ENCODE data around the gene PES1.
"Not testable (repeated sequence)": the region's sequence is repeated elsewhere in the genome, so short reads cannot be mapped to it uniquely, and the experiment has no call there.

The PES1 gene

GRCh38 chr22:30574095-30574981 lies 17.4 kb downstream of the PES1 start, which contains the start of gene GAL3ST1:
GAL3ST1 (minus strand) TSS chr22:30574665; CDS start chr22:30557392, 17,273 bp downstream.
- no peak for DNase-seq

- DNase-seq = peak; percentile 68
Measured at GRCh38 chr22:30573594-30574094, 18.1 kb downstream of the PES1 start.

- DNase-seq = no peak
Measured at GRCh38 chr22:30572840-30573593, 18.7 kb downstream of the PES1 start.

- no peak for DNase-seq
Measured at GRCh38 chr22:30572210-30572609, 19.5 kb downstream of the PES1 start.

GRCh38 chr22:30569674-30570202 lies 22.0 kb downstream of the PES1 start:
- DNase-seq = no peak

GRCh38 chr22:30568137-30568805 lies 23.4 kb downstream of the PES1 start:
- no peak for DNase-seq

GRCh38 chr22:30567277-30567676 lies 24.4 kb downstream of the PES1 start:
- not testable (repeated sequence) for DNase-seq

- no peak for DNase-seq
Measured at GRCh38 chr22:30566125-30566524, 25.6 kb downstream of the PES1 start.

- DNase-seq = no peak
Measured at GRCh38 chr22:30565341-30565740, 26.4 kb downstream of the PES1 start.

GRCh38 chr22:30564761-30565119 lies 27.0 kb downstream of the PES1 start:
- no peak for DNase-seq

GRCh38 chr22:30564045-30564760 lies 27.5 kb downstream of the PES1 start:
- no peak for DNase-seq

GRCh38 chr22:30562366-30562765 lies 29.3 kb downstream of the PES1 start:
- no peak for DNase-seq

GRCh38 chr22:30561402-30562189 lies 30.1 kb downstream of the PES1 start:
- DNase-seq = no peak

GRCh38 chr22:30560643-30561202 lies 31.0 kb downstream of the PES1 start:
- DNase-seq = not testable (repeated sequence)

GRCh38 chr22:30559889-30560288 lies 31.8 kb downstream of the PES1 start:
- no peak for DNase-seq

- no peak for DNase-seq
Measured at GRCh38 chr22:30557243-30557642, 34.5 kb downstream of the PES1 start.

- DNase-seq = no peak
Measured at GRCh38 chr22:30556388-30556787, 35.3 kb downstream of the PES1 start.

GRCh38 chr22:30555282-30556210 lies 36.2 kb downstream of the PES1 start:
- DNase-seq = no peak

- DNase-seq = no peak
Measured at GRCh38 chr22:30553971-30554370, 37.7 kb downstream of the PES1 start.

GRCh38 chr22:30552719-30553118 lies 39.0 kb downstream of the PES1 start:
- DNase-seq = no peak
